Smooth muscle cell (in vitro differentiated cells): ENCODE data around the gene LRRC18. TPM values are rescaled to one million over a fixed set of nuclear protein-coding genes. Genes with fewer than 3 reads are reported as not detected.

Source experiments
- DNase-seq: peaks from one replicate; lab custom pipeline; 2025; ENCODE audit not compliant: unreplicated experiment; lab: John Stamatoyannopoulos, UW
- H2AFZ ChIP-seq: fragments of 200-600 bp; sonication (generic); 2 replicates; pipeline ENCODE4 v1.6.0; 2016; ENCODE audit warnings: antibody characterized with exemption, low read depth, mild to moderate bottlenecking
- H3F3A ChIP-seq: fragments of 200-600 bp; sonication (generic); 2 replicates; pipeline ENCODE4 v1.6.0; 2017; ENCODE audit warnings: antibody characterized with exemption, low read depth
- H3K27ac ChIP-seq: fragments of 200-600 bp; sonication (generic); 2 replicates; pipeline ENCODE4 v1.5.1; 2016; ENCODE audit warnings: low read depth, mild to moderate bottlenecking
- H3K27me3 ChIP-seq: fragments of 200-600 bp; sonication (generic); 2 replicates; pipeline ENCODE4 v1.6.1; 2016; ENCODE audit warnings: low read depth, mild to moderate bottlenecking
- H3K36me3 ChIP-seq: fragments of 200-600 bp; sonication (generic); 2 replicates; pipeline ENCODE4 v1.5.1; 2016; ENCODE audit warnings: low read depth
- H3K4me1 ChIP-seq: fragments of 200-600 bp; sonication (generic); 2 replicates; pipeline ENCODE4 v1.5.1; 2016; ENCODE audit warnings: low read depth
- H3K4me2 ChIP-seq: fragments of 200-600 bp; sonication (generic); 2 replicates; pipeline ENCODE4 v1.6.0; 2016; ENCODE audit warnings: mild to moderate bottlenecking
- H3K4me3 ChIP-seq: fragments of 200-600 bp; sonication (generic); 2 replicates; pipeline ENCODE4 v1.5.1; 2016; ENCODE audit warnings: mild to moderate bottlenecking
- H3K79me2 ChIP-seq: fragments of 200-600 bp; sonication (generic); 2 replicates; pipeline ENCODE4 v1.6.0; 2016; ENCODE audit warnings: low read depth, mild to moderate bottlenecking
- H3K9ac ChIP-seq: fragments of 200-600 bp; sonication (generic); 2 replicates; pipeline ENCODE4 v1.6.0; 2016; ENCODE audit warnings: low read depth
- H3K9me3 ChIP-seq: fragments of 200-600 bp; sonication (generic); replicated peaks from 2 replicates; pipeline ENCODE4 v1.5.1; 2016; ENCODE audit warnings: low read depth
- H4K20me1 ChIP-seq: fragments of 200-600 bp; sonication (generic); 2 replicates; pipeline ENCODE4 v1.6.0; 2016; ENCODE audit warnings: low read depth
- CTCF ChIP-seq: fragments of 200-600 bp; sonication (generic); IDR thresholded peaks from 2 replicates; pipeline ENCODE4 v1.5.1; 2017; ENCODE audit warnings: borderline replicate concordance, mild to moderate bottlenecking, antibody characterized with exemption; ENCODE audit not compliant: insufficient read depth, poor library complexity, severe bottlenecking
- WGBS: methylation state at CpG from one replicate; pipeline ENCODE4 v1.1.7; 2016; ENCODE audit warnings: low lambda C conversion rate; 5-methylcytosine and 5-hydroxymethylcytosine counted together
- microRNA-seq: library from miRNA; unstranded; fragments of <30 nt; microRNA quantifications from one replicate; pipeline ENCODE4, GENCODE V29; 2016; ENCODE audit warnings: borderline number of aligned reads
- polyA plus RNA-seq: library from polyadenylated mRNA; unstranded; fragments of >200 nt; fragmentation: Nextera tagmentation; extraction: Ambion mirVana; gene quantifications from 2 replicates; pipeline ENCODE4 v1.2.1, GENCODE V29; 2016
- small RNA-seq: library from RNA; depleted of rRNA; stranded (forward); fragments of <200 nt; gene quantifications from one replicate; pipeline ENCODE3, GENCODE V24; 2014
- total RNA-seq: library from RNA; depleted of rRNA; stranded (reverse); fragments of >200 nt; gene quantifications from 2 replicates; pipeline ENCODE4 v1.2.3, GENCODE V29; 2014

The LRRC18 gene
- total and polyA plus RNA-seq, 2 experiments from 2014 or later, result not detected

DNA sequence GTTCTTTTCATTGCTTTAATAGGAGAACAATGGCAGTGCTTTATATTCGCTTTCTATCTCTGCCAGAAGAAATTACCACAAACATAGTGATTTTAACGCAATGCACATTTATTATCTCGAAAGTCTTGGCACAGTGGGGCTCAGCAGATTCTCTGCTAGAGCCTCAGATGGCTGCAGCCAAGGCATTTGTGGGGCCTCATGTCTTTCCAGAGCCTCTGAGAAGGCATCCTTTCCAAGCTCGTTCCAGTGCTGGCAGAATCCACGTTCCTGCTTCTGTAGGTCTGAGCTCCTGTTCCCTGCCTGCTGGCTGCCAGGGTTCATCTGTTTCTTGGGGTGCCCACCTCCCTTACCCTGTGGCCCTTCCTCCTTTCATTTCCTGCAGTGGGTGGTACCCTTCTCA, 60.2 kb downstream of the LRRC18 start:
- DNase-seq, result no peak
- H3K27me3 ChIP-seq, result no peaks in the 10 kb centered on the region
- H3K36me3 ChIP-seq, result no peaks in the 10 kb centered on the region
- H3F3A ChIP-seq, result no peaks in the 10 kb centered on the region
- WGBS, result 89% methylated on average over 5 of the region's 5 CpGs
- no peak overlapping the region for H3K9ac ChIP-seq
- H3K9me3 ChIP-seq, result no peaks in the 10 kb centered on the region
- H3K27ac ChIP-seq, result no peak overlapping the region
- no peaks in the 10 kb centered on the region for H3K79me2 ChIP-seq
- no peak overlapping the region for H2AFZ ChIP-seq
- H3K4me1 ChIP-seq, result no peaks in the 10 kb centered on the region
- no peak overlapping the region for H3K4me3 ChIP-seq
- H4K20me1 ChIP-seq, result no peaks in the 10 kb centered on the region
- no peak for TF ChIP-seq CTCF
- no peak overlapping the region for H3K4me2 ChIP-seq

GRCh38 chr10:48878091-48878490, 61.5 kb downstream of the LRRC18 start:
- no peak for TF ChIP-seq CTCF
- H3K9me3 ChIP-seq, result no peaks in the 10 kb centered on the region
- H3F3A ChIP-seq, result no peaks in the 10 kb centered on the region
- H3K4me3 ChIP-seq, result no peak overlapping the region
- no peaks in the 10 kb centered on the region for H4K20me1 ChIP-seq
- H3K79me2 ChIP-seq, result no peaks in the 10 kb centered on the region
- no peak overlapping the region for H2AFZ ChIP-seq
- no peak overlapping the region for H3K4me2 ChIP-seq
- no peaks in the 10 kb centered on the region for H3K4me1 ChIP-seq
- H3K27ac ChIP-seq, result no peak overlapping the region
- WGBS, result 88% methylated on average over 3 of the region's 3 CpGs
- no peak for DNase-seq
- H3K36me3 ChIP-seq, result no peaks in the 10 kb centered on the region
- H3K27me3 ChIP-seq, result no peaks in the 10 kb centered on the region
- H3K9ac ChIP-seq, result no peak overlapping the region

DNA sequence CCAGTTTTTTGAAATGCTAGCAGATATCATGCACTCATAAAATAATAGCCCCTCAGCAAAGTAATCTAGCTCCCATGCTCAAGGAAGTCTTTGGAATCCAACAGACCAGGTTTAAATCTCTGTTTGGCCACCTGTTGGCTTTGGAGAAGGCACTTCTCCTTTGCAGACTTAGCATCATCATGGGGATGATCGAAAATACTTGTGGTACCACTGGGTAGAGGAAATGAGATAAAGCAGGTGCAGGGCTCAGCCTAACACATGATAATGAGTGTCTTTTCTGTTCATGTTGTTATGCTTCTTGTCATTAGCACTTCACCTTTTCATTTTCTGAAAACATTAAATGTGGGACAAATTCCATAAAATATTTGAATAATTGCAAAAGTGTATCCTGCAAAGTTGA, 67.4 kb downstream of the LRRC18 start:
- no peak overlapping the region for H3K4me2 ChIP-seq
- H2AFZ ChIP-seq, result no peak overlapping the region
- no peaks in the 10 kb centered on the region for H3K36me3 ChIP-seq
- 92% methylated on average over 1 of the region's 1 CpG for WGBS
- no peak overlapping the region for H3K4me3 ChIP-seq
- H3K9ac ChIP-seq, result no peak overlapping the region
- no peaks in the 10 kb centered on the region for H3K27me3 ChIP-seq
- no peaks in the 10 kb centered on the region for H3K9me3 ChIP-seq
- TF ChIP-seq CTCF, result no peak
- DNase-seq, result no peak
- no peaks in the 10 kb centered on the region for H3K4me1 ChIP-seq
- no peaks in the 10 kb centered on the region for H3K79me2 ChIP-seq
- H3F3A ChIP-seq, result no peaks in the 10 kb centered on the region
- no peak overlapping the region for H3K27ac ChIP-seq
- H4K20me1 ChIP-seq, result no peaks in the 10 kb centered on the region

Small RNA genes lying within 50 kb of the gene (microRNA-seq; reads per million reads assigned to microRNA genes)
- not detected for gene MIR4294

Small RNA genes lying within 50 kb of the gene (small RNA-seq; reads per million reads assigned to genes)
- gene MIR4294, result not detected

Other genes starting within 250 kb of the LRRC18 start
- gene VSTM4, start 175.7 kb upstream of the LRRC18 start, total RNA-seq, result 5.1 and 5.2 TPM in 2 replicates
- 5.7 and 7.7 TPM in 2 replicates for gene VSTM4, start 175.7 kb upstream of the LRRC18 start, polyA plus RNA-seq
- not detected in 2 replicates for gene FAM170B, start 194.2 kb upstream of the LRRC18 start, total RNA-seq
- gene FAM170B, start 194.2 kb upstream of the LRRC18 start, polyA plus RNA-seq, result not detected in 2 replicates
- 0.09 TPM in 1 of 2 replicates, not detected in the other for gene TMEM273, start 248.6 kb upstream of the LRRC18 start, total RNA-seq
- gene TMEM273, start 248.6 kb upstream of the LRRC18 start, polyA plus RNA-seq, result not detected in 2 replicates